Measurements from ENCODE around the gene C6orf141. TPM values are rescaled to one million over a fixed set of nuclear protein-coding genes. Genes with fewer than 3 reads are reported as not detected.

Gene C6orf141
- total RNA-seq, 1 experiment from 2014 or later: 8.7 TPM

GRCh38 chr6:49526598-49526997 lies 23.9 kb upstream of the C6orf141 start:
- Histone ChIP-seq H3K4me3 (ENCODE audit: insufficient read depth, low read depth, low read length) (no peak overlapping the region), H3K27me3 (ENCODE audit: control insufficient read depth, insufficient read depth, low read length) (no peaks in the 10 kb centered on the region), H3K36me3 (replicated peaks; ENCODE audit: control insufficient read depth, insufficient read depth, low read length) (no peaks in the 10 kb centered on the region)
- no peak for DNase-seq

- Histone ChIP-seq H3K36me3 (replicated peaks; ENCODE audit: control insufficient read depth, insufficient read depth, low read length) (no peaks in the 10 kb centered on the region), H3K27me3 (ENCODE audit: control insufficient read depth, insufficient read depth, low read length) (no peaks in the 10 kb centered on the region), H3K4me3 (ENCODE audit: insufficient read depth, low read depth, low read length) (no peak overlapping the region)
- DNase-seq: no peak
Observed at GRCh38 chr6:49527320-49527719, 23.1 kb upstream of the C6orf141 start.

GRCh38 chr6:49528571-49528970 lies 21.9 kb upstream of the C6orf141 start:
- Histone ChIP-seq H3K36me3 (replicated peaks; ENCODE audit: control insufficient read depth, insufficient read depth, low read length) (no peaks in the 10 kb centered on the region), H3K4me3 (ENCODE audit: insufficient read depth, low read depth, low read length) (no peak overlapping the region), H3K27me3 (ENCODE audit: control insufficient read depth, insufficient read depth, low read length) (no peaks in the 10 kb centered on the region)
- DNase-seq: no peak

GRCh38 chr6:49530141-49530776 lies 20.2 kb upstream of the C6orf141 start:
- H3K36me3 ChIP-seq (replicated peaks; ENCODE audit: control insufficient read depth, insufficient read depth, low read length): no peaks in the 10 kb centered on the region
- no peak for DNase-seq
- H3K4me3 ChIP-seq (ENCODE audit: insufficient read depth, low read depth, low read length): no peak overlapping the region
- H3K27me3 ChIP-seq (ENCODE audit: control insufficient read depth, insufficient read depth, low read length): no peaks in the 10 kb centered on the region

- H3K27me3 ChIP-seq (ENCODE audit: control insufficient read depth, insufficient read depth, low read length): no peaks in the 10 kb centered on the region
- no peak overlapping the region for H3K4me3 ChIP-seq (ENCODE audit: insufficient read depth, low read depth, low read length)
- no peak for DNase-seq
Observed at GRCh38 chr6:49531774-49532569, 18.5 kb upstream of the C6orf141 start.

GRCh38 chr6:49535795-49536194 lies 14.7 kb upstream of the C6orf141 start:
- no peaks in the 10 kb centered on the region for H3K27me3 ChIP-seq (ENCODE audit: control insufficient read depth, insufficient read depth, low read length)
- no peak overlapping the region for H3K4me3 ChIP-seq (ENCODE audit: insufficient read depth, low read depth, low read length)
- no peak for DNase-seq
- no peaks in the 10 kb centered on the region for H3K36me3 ChIP-seq (replicated peaks; ENCODE audit: control insufficient read depth, insufficient read depth, low read length)

More at GRCh38 chr6:49531774-49532569, 18.5 kb upstream of the C6orf141 start:
- no peaks in the 10 kb centered on the region for H3K36me3 ChIP-seq (replicated peaks; ENCODE audit: control insufficient read depth, insufficient read depth, low read length)

- no peak for DNase-seq
- H3K27me3 ChIP-seq (ENCODE audit: control insufficient read depth, insufficient read depth, low read length): no peaks in the 10 kb centered on the region
- no peak overlapping the region for H3K4me3 ChIP-seq (ENCODE audit: insufficient read depth, low read depth, low read length)
- no peaks in the 10 kb centered on the region for H3K36me3 ChIP-seq (replicated peaks; ENCODE audit: control insufficient read depth, insufficient read depth, low read length)
Observed at GRCh38 chr6:49539102-49539501, 11.4 kb upstream of the C6orf141 start.

GRCh38 chr6:49540614-49541013 lies 9.9 kb upstream of the C6orf141 start:
- H3K4me3 ChIP-seq (ENCODE audit: insufficient read depth, low read depth, low read length): no peak overlapping the region
- H3K27me3 ChIP-seq (ENCODE audit: control insufficient read depth, insufficient read depth, low read length): no peaks in the 10 kb centered on the region
- no peaks in the 10 kb centered on the region for H3K36me3 ChIP-seq (replicated peaks; ENCODE audit: control insufficient read depth, insufficient read depth, low read length)
- no peak for DNase-seq

GRCh38 chr6:49541210-49541724 lies 9.2 kb upstream of the C6orf141 start:
- H3K36me3 ChIP-seq (replicated peaks; ENCODE audit: control insufficient read depth, insufficient read depth, low read length): no peaks in the 10 kb centered on the region

GRCh38 chr6:49541936-49542335 lies 8.5 kb upstream of the C6orf141 start:
- Histone ChIP-seq H3K36me3 (replicated peaks; ENCODE audit: control insufficient read depth, insufficient read depth, low read length) (no peaks in the 10 kb centered on the region), H3K27me3 (ENCODE audit: control insufficient read depth, insufficient read depth, low read length) (no peaks in the 10 kb centered on the region; the same call in 1 of the 2 replicates), H3K4me3 (ENCODE audit: insufficient read depth, low read depth, low read length) (no peak overlapping the region)
- DNase-seq: no peak

More at GRCh38 chr6:49541210-49541724, 9.2 kb upstream of the C6orf141 start:
- Histone ChIP-seq H3K4me3 (ENCODE audit: insufficient read depth, low read depth, low read length) (no peak overlapping the region), H3K27me3 (ENCODE audit: control insufficient read depth, insufficient read depth, low read length) (no peaks in the 10 kb centered on the region)
- DNase-seq: no peak

GRCh38 chr6:49543087-49543858 lies 7.2 kb upstream of the C6orf141 start:
- H3K36me3 ChIP-seq (replicated peaks; ENCODE audit: control insufficient read depth, insufficient read depth, low read length): no peaks in the 10 kb centered on the region
- no peaks in the 10 kb centered on the region; the same call in 1 of the 2 replicates for H3K27me3 ChIP-seq (ENCODE audit: control insufficient read depth, insufficient read depth, low read length)
- DNase-seq: no peak
- no peak overlapping the region for H3K4me3 ChIP-seq (ENCODE audit: insufficient read depth, low read depth, low read length)

- Histone ChIP-seq H3K4me3 (ENCODE audit: insufficient read depth, low read depth, low read length) (no peak overlapping the region), H3K36me3 (replicated peaks; ENCODE audit: control insufficient read depth, insufficient read depth, low read length) (no peaks in the 10 kb centered on the region), H3K27me3 (ENCODE audit: control insufficient read depth, insufficient read depth, low read length) (peaks cover 20% of the 10 kb centered on the region)
- no peak for DNase-seq
Observed at GRCh38 chr6:49546331-49546730, 4.1 kb upstream of the C6orf141 start.

GRCh38 chr6:49548613-49549304 lies 1.7 kb upstream of the C6orf141 start:
- no peaks in the 10 kb centered on the region for H3K36me3 ChIP-seq (replicated peaks; ENCODE audit: control insufficient read depth, insufficient read depth, low read length)
- peaks cover 36% of the 10 kb centered on the region for H3K27me3 ChIP-seq (ENCODE audit: control insufficient read depth, insufficient read depth, low read length)
- no peak for DNase-seq
- no peak overlapping the region for H3K4me3 ChIP-seq (ENCODE audit: insufficient read depth, low read depth, low read length)

Measured in H7 (cell line).